Measurements from ENCODE around the gene OTUB1.

- TF ChIP-seq CTCF (IDR thresholded peaks at IDR 0.05), result no peak
- TF ChIP-seq USF2 (IDR thresholded peaks at IDR 0.05), result no peak
- TF ChIP-seq EP300 (IDR thresholded peaks at IDR 0.05), result no peak
- TF ChIP-seq POLR2A (IDR thresholded peaks at IDR 0.05; ENCODE audit: low read length), result no peak
- no peak for TF ChIP-seq RAD21 (conservative IDR thresholded peaks at IDR 0.05 in 1 of 2, IDR thresholded peaks at IDR 0.05 in 1 of 2)
- TF ChIP-seq CBX8 (IDR thresholded peaks at IDR 0.05), result no peak
- TF ChIP-seq SREBF2 (IDR thresholded peaks at IDR 0.05), result no peak
- no peak for TF ChIP-seq NPAS2 (CRISPR knock-in tag; IDR thresholded peaks at IDR 0.05; ENCODE audit: borderline replicate concordance)
- TF ChIP-seq MAZ (IDR thresholded peaks at IDR 0.05; ENCODE audit: borderline replicate concordance, low read depth, low read length), result no peak
- no peak for TF ChIP-seq FOSL2 (IDR thresholded peaks at IDR 0.05)
- no peak for TF ChIP-seq FOSL2 (CRISPR knock-in tag; IDR thresholded peaks at IDR 0.05)
- TF ChIP-seq RNF2 (IDR thresholded peaks at IDR 0.05; ENCODE audit: borderline replicate concordance, low read depth), result no peak
Observed at GRCh38 chr11:63969461-63969860, 16.8 kb upstream of the OTUB1 start.
